ENCODE results near the gene SPDYE4. TPM values are rescaled to one million over a fixed set of nuclear protein-coding genes. Genes with fewer than 3 reads are reported as not detected.

The SPDYE4 gene
- total RNA-seq, 6 experiments from 2014 or later: not detected

DNA sequence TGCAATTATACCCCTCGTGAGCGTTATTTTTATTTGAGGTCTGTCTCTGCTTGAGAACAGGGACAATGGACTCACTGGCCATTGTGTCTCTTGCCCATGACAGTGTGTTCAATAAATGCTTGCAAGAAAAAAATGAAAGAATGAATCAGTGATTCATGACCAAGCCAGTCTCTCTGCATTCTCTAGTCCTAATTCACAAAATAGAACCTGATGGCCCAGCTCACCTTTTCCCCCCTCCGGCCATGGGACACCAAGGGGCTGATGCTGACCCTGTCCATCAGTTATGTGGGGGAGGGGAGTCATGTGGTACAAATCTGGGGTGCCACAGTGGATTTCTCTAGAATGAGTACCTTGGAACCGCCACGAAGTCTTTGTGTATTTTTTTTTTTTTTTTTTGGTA is 51.9 kb downstream of the SPDYE4 start:
- no peak for TF ChIP-seq POLR2A (IDR thresholded peaks at IDR 0.05)
- TF ChIP-seq, protein P1, sequence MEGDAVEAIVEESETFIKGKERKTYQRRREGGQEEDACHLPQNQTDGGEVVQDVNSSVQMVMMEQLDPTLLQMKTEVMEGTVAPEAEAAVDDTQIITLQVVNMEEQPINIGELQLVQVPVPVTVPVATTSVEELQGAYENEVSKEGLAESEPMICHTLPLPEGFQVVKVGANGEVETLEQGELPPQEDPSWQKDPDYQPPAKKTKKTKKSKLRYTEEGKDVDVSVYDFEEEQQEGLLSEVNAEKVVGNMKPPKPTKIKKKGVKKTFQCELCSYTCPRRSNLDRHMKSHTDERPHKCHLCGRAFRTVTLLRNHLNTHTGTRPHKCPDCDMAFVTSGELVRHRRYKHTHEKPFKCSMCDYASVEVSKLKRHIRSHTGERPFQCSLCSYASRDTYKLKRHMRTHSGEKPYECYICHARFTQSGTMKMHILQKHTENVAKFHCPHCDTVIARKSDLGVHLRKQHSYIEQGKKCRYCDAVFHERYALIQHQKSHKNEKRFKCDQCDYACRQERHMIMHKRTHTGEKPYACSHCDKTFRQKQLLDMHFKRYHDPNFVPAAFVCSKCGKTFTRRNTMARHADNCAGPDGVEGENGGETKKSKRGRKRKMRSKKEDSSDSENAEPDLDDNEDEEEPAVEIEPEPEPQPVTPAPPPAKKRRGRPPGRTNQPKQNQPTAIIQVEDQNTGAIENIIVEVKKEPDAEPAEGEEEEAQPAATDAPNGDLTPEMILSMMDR (IDR thresholded peaks at IDR 0.05): no peak
- Histone ChIP-seq H3K27me3 (no peaks in the 10 kb centered on the region), H3K4me3 (no peak overlapping the region), H3K27ac (no peak overlapping the region), H3K9me3 (no peaks in the 10 kb centered on the region), H3K4me1 (no peaks in the 10 kb centered on the region), H3K36me3 (no peaks in the 10 kb centered on the region)
- no peak for DNase-seq
- ATAC-seq: no peak
- intact Hi-C loops (cut with DNase I): no loop called here
- WGBS (ENCODE audit: insufficient coverage, low coverage, low lambda C conversion rate, missing lambda C conversion rate): 77% methylated on average over 5 of the region's 5 CpGs

DNA sequence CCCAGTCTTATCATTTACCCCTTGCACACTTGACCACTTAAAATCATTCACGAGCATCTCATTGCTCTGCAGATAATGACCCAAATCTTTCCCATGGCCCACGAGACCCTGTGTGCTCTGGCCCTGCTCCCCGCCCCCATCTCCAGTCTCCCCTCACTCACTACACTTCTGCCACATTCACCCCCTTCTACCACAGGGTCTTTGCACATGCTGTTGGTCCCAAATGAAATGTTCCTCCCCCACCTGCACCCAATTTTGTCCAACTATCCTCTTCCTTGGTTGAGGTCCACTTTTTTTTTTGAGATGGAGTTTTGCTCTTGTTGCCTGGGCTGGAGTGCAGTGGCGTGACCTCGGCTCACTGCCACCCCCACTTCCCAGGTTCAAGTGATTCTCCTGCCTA is 52.9 kb downstream of the SPDYE4 start:
- Histone ChIP-seq H3K36me3 (no peaks in the 10 kb centered on the region), H3K27ac (no peak overlapping the region), H3K4me3 (no peak overlapping the region), H3K4me1 (no peaks in the 10 kb centered on the region), H3K27me3 (no peaks in the 10 kb centered on the region), H3K9me3 (no peaks in the 10 kb centered on the region)
- intact Hi-C loops (cut with DNase I): no loop called here
- TF ChIP-seq, protein P1 (IDR thresholded peaks at IDR 0.05): no peak
- no peak for TF ChIP-seq POLR2A (IDR thresholded peaks at IDR 0.05)
- ATAC-seq (no peak), DNase-seq (no peak)
- WGBS (ENCODE audit: insufficient coverage, low coverage, low lambda C conversion rate, missing lambda C conversion rate): 92% methylated on average over 4 of the region's 5 CpGs

DNA sequence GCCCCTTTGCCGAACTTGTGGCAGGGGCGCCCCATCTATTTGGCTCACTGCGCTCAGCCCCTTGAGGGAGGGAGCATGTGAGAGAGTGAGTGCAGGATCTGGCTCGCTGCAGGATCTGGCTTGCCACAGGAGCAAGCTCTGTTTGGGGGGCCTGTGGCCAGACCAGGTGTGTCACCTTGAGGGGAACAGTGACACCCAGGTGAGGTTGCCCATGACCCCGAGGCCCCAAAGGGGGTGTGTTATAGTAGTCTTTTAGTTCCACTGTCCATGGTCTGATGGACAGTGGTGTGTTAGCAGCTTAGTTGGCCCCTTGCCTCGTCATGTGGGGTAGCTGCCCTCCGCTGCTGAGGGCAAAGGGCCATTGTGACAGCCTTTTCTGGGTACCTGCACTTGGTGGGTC is 55.3 kb downstream of the SPDYE4 start:
- H3K27ac ChIP-seq: no peak overlapping the region
- no peaks in the 10 kb centered on the region for H3K27me3 ChIP-seq
- H3K4me1 ChIP-seq: no peaks in the 10 kb centered on the region
- no peak for TF ChIP-seq POLR2A (IDR thresholded peaks at IDR 0.05)
- TF ChIP-seq, protein P1 (IDR thresholded peaks at IDR 0.05): no peak
- DNase-seq (no peak), ATAC-seq (no peak)
- H3K4me3 ChIP-seq: no peak overlapping the region
- intact Hi-C loops (cut with DNase I): no loop called here
- no peaks in the 10 kb centered on the region for H3K36me3 ChIP-seq
- H3K9me3 ChIP-seq: no peaks in the 10 kb centered on the region
- WGBS (ENCODE audit: insufficient coverage, low coverage, low lambda C conversion rate, missing lambda C conversion rate): 67% methylated on average over 6 of the region's 7 CpGs

DNA sequence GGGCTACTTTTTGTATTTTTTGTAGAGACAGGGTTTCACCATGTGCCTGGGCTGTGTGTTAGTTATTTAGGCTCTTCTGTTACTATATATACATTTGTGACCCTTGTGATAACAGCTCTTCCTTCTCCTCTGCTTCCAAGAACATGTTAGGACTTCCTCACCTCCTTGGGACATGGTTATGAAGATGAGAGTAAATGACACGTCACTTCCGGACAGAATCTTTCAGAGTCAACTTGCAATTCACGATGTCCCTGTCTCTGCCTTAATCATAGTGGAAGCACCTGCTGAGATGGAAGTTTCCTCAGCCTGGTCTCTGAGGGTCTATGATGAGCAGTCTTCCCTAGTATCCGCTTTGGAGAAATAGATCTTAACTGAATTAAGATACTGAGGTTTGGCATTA is 56.6 kb downstream of the SPDYE4 start:
- Histone ChIP-seq H3K36me3 (no peaks in the 10 kb centered on the region), H3K27ac (no peak overlapping the region), H3K4me1 (no peaks in the 10 kb centered on the region), H3K4me3 (no peak overlapping the region), H3K9me3 (no peaks in the 10 kb centered on the region), H3K27me3 (no peaks in the 10 kb centered on the region)
- 57% methylated on average over 4 of the region's 4 CpGs for WGBS (ENCODE audit: insufficient coverage, low coverage, low lambda C conversion rate, missing lambda C conversion rate)
- TF ChIP-seq, protein P1 (IDR thresholded peaks at IDR 0.05): no peak
- no peak for TF ChIP-seq POLR2A (IDR thresholded peaks at IDR 0.05)
- ATAC-seq: no peak
- no peak for DNase-seq
- intact Hi-C loops (cut with DNase I): no loop called here

DNA sequence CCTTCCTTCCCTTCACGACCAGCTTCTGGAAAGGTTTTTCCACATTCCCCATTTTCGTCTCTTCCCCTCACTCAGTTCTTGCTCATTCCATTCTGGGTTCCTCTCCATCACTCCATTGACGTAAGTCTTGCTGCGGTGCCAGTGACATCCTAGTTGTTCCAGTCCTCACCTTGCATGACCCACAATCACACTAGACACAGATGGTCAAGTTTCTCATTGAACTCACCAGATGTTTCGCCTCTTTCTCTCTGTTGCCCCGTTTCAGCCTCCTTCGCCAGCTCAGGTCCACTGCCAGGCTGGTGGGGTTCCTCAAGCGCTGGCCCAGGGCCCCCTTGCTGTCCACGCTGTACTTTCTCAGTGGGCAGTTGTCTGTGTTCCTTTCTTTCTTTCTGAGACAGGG is 57.1 kb downstream of the SPDYE4 start:
- Histone ChIP-seq H3K9me3 (no peaks in the 10 kb centered on the region), H3K27me3 (no peaks in the 10 kb centered on the region), H3K36me3 (no peaks in the 10 kb centered on the region), H3K27ac (no peak overlapping the region), H3K4me1 (no peaks in the 10 kb centered on the region), H3K4me3 (no peak overlapping the region)
- DNase-seq (no peak), ATAC-seq (no peak)
- intact Hi-C loops (cut with DNase I): no loop called here
- TF ChIP-seq, protein P1 (IDR thresholded peaks at IDR 0.05): no peak
- TF ChIP-seq POLR2A (IDR thresholded peaks at IDR 0.05): no peak
- WGBS (ENCODE audit: insufficient coverage, low coverage, low lambda C conversion rate, missing lambda C conversion rate): 88% methylated on average over 9 of the region's 9 CpGs
